22Rv1 (cell line): ENCODE results near the gene AP1S2.
A peak's percentile ranks its signal among the peaks of the same experiment; 100 is the strongest.

Experiments
- H3K27ac ChIP-seq: fragments of 450-650 bp; 2 replicates; pipeline ENCODE4 v1.5.1; 2017
- CTCF ChIP-seq: fragments of 450-650 bp; IDR thresholded peaks from 2 replicates; pipeline ENCODE4 v1.5.1; 2017; ENCODE audit warnings: mild to moderate bottlenecking
- ZFX ChIP-seq: fragments of 450-650 bp; IDR thresholded peaks from 2 replicates; pipeline ENCODE4 v1.6.1; 2017; ENCODE audit warnings: antibody characterized with exemption, borderline replicate concordance

AP1S2 gene

GRCh38 chrX:15869695-15870094 is 15.1 kb upstream of the AP1S2 start:
- no peak overlapping the region for H3K27ac ChIP-seq
- TF ChIP-seq CTCF (no peak), ZFX (no peak)

- H3K27ac ChIP-seq: no peak overlapping the region
- TF ChIP-seq CTCF (no peak), ZFX (no peak)
Observed at GRCh38 chrX:15866147-15866546, 11.5 kb upstream of the AP1S2 start.

DNA sequence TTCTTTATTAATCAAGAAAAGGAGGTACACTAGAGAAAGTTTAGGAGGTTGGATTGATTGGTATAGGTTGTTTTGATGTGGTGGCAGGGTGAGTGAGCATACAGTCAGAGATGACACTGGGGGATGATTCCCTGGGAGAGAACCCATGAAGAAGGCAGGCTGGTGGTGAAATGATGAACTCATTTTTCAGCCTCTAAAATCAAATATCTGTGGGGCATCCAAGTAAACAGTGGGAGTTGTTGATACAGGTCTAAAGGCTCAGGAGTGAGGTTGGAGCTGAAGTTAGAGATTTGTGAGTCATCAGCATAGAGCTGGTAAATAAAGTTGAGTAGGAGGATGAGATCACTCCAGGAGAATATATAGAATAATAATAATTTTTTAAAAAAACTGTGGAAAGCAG is 10.0 kb upstream of the AP1S2 start:
- TF ChIP-seq CTCF: no peak
- no peak overlapping the region for H3K27ac ChIP-seq

- no peak overlapping the region for H3K27ac ChIP-seq
- TF ChIP-seq CTCF: no peak
- no peak for TF ChIP-seq ZFX
Observed at GRCh38 chrX:15864023-15864422, 9.4 kb upstream of the AP1S2 start.

GRCh38 chrX:15860921-15861320 is 6.3 kb upstream of the AP1S2 start:
- no peak for TF ChIP-seq CTCF
- no peak for TF ChIP-seq ZFX
- no peak overlapping the region for H3K27ac ChIP-seq

GRCh38 chrX:15858051-15858450 is 3.4 kb upstream of the AP1S2 start:
- no peak overlapping the region for H3K27ac ChIP-seq
- no peak for TF ChIP-seq CTCF
- no peak for TF ChIP-seq ZFX

GRCh38 chrX:15856636-15857035 is 2.0 kb upstream of the AP1S2 start:
- 0 out of 2 replicates have a peak overlapping the region, but pooled peaks have one; percentile 91 for H3K27ac ChIP-seq
- TF ChIP-seq ZFX (no peak), CTCF (no peak)
